CD4-positive, alpha-beta T cell (primary cell): Measurements from ENCODE around the gene RGS18. TPM values are rescaled to one million over a fixed set of nuclear protein-coding genes. Genes with fewer than 3 reads are reported as not detected.
"Not testable (repeated sequence)": the region's sequence is repeated elsewhere in the genome, so short reads cannot be mapped to it uniquely, and the experiment has no call there.

Experiments used
- ATAC-seq: fragments of 200-7000 bp; cut with Tn5 transposase; one replicate; pipeline ENCODE4 v1.10.0; 2022; ENCODE audit warnings: mild to moderate bottlenecking; ENCODE audit not compliant: poor library complexity
- CTCF ChIA-PET: fragments of 350-600 bp; sonication (Branson Sonifier 250); formaldehyde crosslinking; loops from one replicate; lab custom pipeline; 2021; ENCODE audit warnings: antibody characterized with exemption, inconsistent platforms; lab: Charles Lee
- POLR2A ChIA-PET: fragments of 350-600 bp; sonication (Branson Sonifier 250); formaldehyde crosslinking; loops from one replicate; lab custom pipeline; 2021; ENCODE audit warnings: antibody characterized with exemption, inconsistent platforms; lab: Charles Lee
- DNase-seq, 14 experiments: peaks; one replicate each; pipeline ENCODE4 v3.0.0-alpha.2; 2013 to 2020; ENCODE audit warnings: mixed read lengths in 2 of 14
- H3K27ac ChIP-seq, 2 donors: one replicate each; pipeline versions ENCODE4 v1.5.1 to v1.7.0; 2013; ENCODE audit warnings: low read length in 2 of 2, low read depth in 1 of 2, mild to moderate bottlenecking in 1 of 2
- H3K27me3 ChIP-seq, 2 experiments: 1 replicate in 1 of 2; 2 replicates in 1 of 2; pipeline versions ENCODE4 v1.6.1 to v1.7.0; 2013; ENCODE audit warnings: low read length in 2 of 2, control low read depth in 1 of 2, mild to moderate bottlenecking in 1 of 2, moderate library complexity in 1 of 2; ENCODE audit not compliant: insufficient read depth in 2 of 2, control insufficient read depth in 1 of 2
- H3K36me3 ChIP-seq: one replicate; pipeline ENCODE4 v1.6.1; 2013; ENCODE audit warnings: low read length, control low read depth; ENCODE audit not compliant: insufficient read depth
- H3K4me1 ChIP-seq: one replicate; pipeline ENCODE4 v1.6.1; 2013; ENCODE audit warnings: low read length, control low read depth; ENCODE audit not compliant: insufficient read depth
- H3K4me3 ChIP-seq: one replicate; pipeline ENCODE4 v1.5.1; 2013; ENCODE audit warnings: mild to moderate bottlenecking, low read length, moderate library complexity
- H3K9me3 ChIP-seq, 2 experiments: 1 replicate in 1 of 2; 2 replicates in 1 of 2; pipeline versions ENCODE4 v1.6.1 to v1.7.0; 2013; ENCODE audit warnings: low read length in 2 of 2, mild to moderate bottlenecking in 2 of 2, control low read depth in 1 of 2, moderate library complexity in 1 of 2; ENCODE audit not compliant: control insufficient read depth in 1 of 2, insufficient read depth in 1 of 2
- H3K27ac Mint-ChIP-seq: one replicate; pipeline ENCODE4 v1.8.0; 2020; ENCODE audit warnings: mixed read lengths
- H3K27me3 Mint-ChIP-seq: one replicate; pipeline ENCODE4 v1.8.0; 2021; ENCODE audit warnings: mixed read lengths
- H3K36me3 Mint-ChIP-seq: one replicate; pipeline ENCODE4 v1.8.0; 2021; ENCODE audit warnings: low read depth, mixed read lengths
- H3K4me1 Mint-ChIP-seq: one replicate; pipeline ENCODE4 v1.8.0; 2021; ENCODE audit warnings: low read depth, mixed read lengths
- H3K4me3 Mint-ChIP-seq: one replicate; pipeline ENCODE4 v1.8.0; 2020; ENCODE audit warnings: mild to moderate bottlenecking, mixed read lengths
- H3K9me3 Mint-ChIP-seq: one replicate; pipeline ENCODE4 v1.8.0; 2020; ENCODE audit warnings: mixed read lengths
- CTCF ChIP-seq: fragments of 200-600 bp; IDR thresholded peaks from one replicate; pipeline ENCODE4 v1.8.0; 2022; ENCODE audit warnings: antibody characterized with exemption, mild to moderate bottlenecking
- intact Hi-C, 2 experiments: fragments of 100-400 bp; cut with DNase I in 1 of 2; cut with micrococcal nuclease in 1 of 2; formaldehyde crosslinking; loops; one replicate each; pipeline versions ENCODE4 v1.15.1 to v1.9.0; 2023 to 2025; cut with DNase I, micrococcal nuclease
- total RNA-seq, 174 experiments: library from RNA in 2 of 174; stranded (reverse) in 2 of 174; gene quantifications; one replicate each; pipeline ENCODE4 v1.2.3 and lab custom pipeline; 2021 to 2026

Gene RGS18
- total RNA-seq, 2 experiments from 2014 or later = 0.22 to 0.95 TPM

GRCh38 chr1:192123212-192123611, 35.0 kb upstream of the RGS18 start:
- no peak overlapping the region for H3K4me3 Mint-ChIP-seq
- DNase-seq = no peak

DNA sequence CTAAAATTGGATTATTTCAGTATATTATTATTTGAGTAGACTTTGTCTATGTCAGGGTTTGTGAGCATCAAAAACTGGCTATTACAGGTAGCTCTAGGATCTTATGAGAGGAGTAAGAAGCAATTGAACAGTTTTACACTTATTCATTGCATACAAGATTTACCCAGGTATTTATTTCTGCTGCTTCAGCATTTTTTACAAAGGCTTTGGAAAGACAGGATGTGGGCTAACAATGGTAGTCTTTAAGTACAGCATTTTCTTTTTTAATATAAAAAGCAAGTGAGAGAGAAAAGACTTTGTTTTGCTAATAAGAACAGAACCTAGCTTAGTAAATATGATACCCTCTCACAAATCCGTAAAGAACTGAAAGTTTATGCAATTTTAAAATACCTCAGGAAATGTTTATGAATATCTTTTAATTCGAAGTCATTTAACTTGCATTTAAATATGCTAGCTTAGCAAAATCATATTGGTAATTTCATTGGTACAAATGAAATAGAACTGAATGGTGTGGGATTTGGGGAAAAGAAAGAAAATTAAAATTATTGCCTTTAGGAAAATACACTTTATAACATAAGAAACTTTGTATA, 32.1 kb upstream of the RGS18 start:
- no peaks in the 10 kb centered on the region for H3K4me1 ChIP-seq
- Mint-ChIP-seq H3K36me3 (no peaks in the 10 kb centered on the region), H3K4me3 (no peak overlapping the region), H3K4me1 (no peaks in the 10 kb centered on the region), H3K9me3 (no peaks in the 10 kb centered on the region), H3K27ac (no peak overlapping the region), H3K27me3 (no peaks in the 10 kb centered on the region)
- no peak for DNase-seq
- H3K27ac ChIP-seq = no peak overlapping the region
- ChIA-PET POLR2A (no interaction called here), CTCF (no interaction called here)
- intact Hi-C loops = no loop called here
- no peaks in the 10 kb centered on the region for H3K27me3 ChIP-seq
- H3K4me3 ChIP-seq = no peak overlapping the region
- no peaks in the 10 kb centered on the region for H3K9me3 ChIP-seq
- H3K36me3 ChIP-seq = no peaks in the 10 kb centered on the region
- no peak for TF ChIP-seq CTCF
- ATAC-seq = no peak

More at GRCh38 chr1:192123212-192123611, 35.0 kb upstream of the RGS18 start:
- Histone ChIP-seq H3K9me3 (no peaks in the 10 kb centered on the region), H3K27me3 (no peaks in the 10 kb centered on the region), H3K36me3 (no peaks in the 10 kb centered on the region), H3K27ac (no peak overlapping the region), H3K4me3 (no peak overlapping the region), H3K4me1 (no peaks in the 10 kb centered on the region)
- intact Hi-C loops = no loop called here
- Mint-ChIP-seq H3K27me3 (no peaks in the 10 kb centered on the region), H3K36me3 (no peaks in the 10 kb centered on the region), H3K9me3 (peaks cover 2% of the 10 kb centered on the region), H3K27ac (no peak overlapping the region), H3K4me1 (no peaks in the 10 kb centered on the region)
- no peak for TF ChIP-seq CTCF
- ChIA-PET POLR2A (no interaction called here), CTCF (no interaction called here)
- no peak for ATAC-seq

DNA sequence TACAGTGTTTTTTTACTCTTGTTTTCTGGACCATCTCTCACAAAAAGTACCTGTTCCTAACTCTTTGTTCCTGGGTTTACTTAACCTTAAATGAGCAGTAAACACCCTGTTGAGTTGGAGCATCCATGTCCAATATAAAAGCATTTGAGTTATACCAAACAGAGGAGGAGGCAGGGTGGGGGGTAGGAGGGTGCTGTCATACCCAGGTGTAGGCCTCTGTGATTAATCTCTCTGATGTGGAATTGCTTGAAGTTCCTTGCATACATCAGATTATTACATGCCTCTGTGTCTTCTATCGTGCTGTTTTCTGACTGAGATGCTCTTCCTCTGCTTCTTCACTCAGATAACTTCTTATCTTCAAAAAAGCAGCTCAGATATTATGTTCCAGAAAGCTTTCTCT, 28.1 kb upstream of the RGS18 start:
- H3K9me3 ChIP-seq = no peaks in the 10 kb centered on the region
- no peak for ATAC-seq
- no peak overlapping the region for H3K4me3 ChIP-seq
- H3K36me3 ChIP-seq = no peaks in the 10 kb centered on the region
- H3K27ac ChIP-seq = no peak overlapping the region
- Mint-ChIP-seq H3K4me3 (no peak overlapping the region), H3K27me3 (no peaks in the 10 kb centered on the region), H3K27ac (no peak overlapping the region), H3K36me3 (no peaks in the 10 kb centered on the region), H3K9me3 (no peaks in the 10 kb centered on the region), H3K4me1 (no peaks in the 10 kb centered on the region)
- intact Hi-C loops = no loop called here
- ChIA-PET CTCF (no interaction called here), POLR2A (no interaction called here)
- no peak for TF ChIP-seq CTCF
- no peaks in the 10 kb centered on the region for H3K4me1 ChIP-seq
- DNase-seq = no peak
- no peaks in the 10 kb centered on the region for H3K27me3 ChIP-seq

DNA sequence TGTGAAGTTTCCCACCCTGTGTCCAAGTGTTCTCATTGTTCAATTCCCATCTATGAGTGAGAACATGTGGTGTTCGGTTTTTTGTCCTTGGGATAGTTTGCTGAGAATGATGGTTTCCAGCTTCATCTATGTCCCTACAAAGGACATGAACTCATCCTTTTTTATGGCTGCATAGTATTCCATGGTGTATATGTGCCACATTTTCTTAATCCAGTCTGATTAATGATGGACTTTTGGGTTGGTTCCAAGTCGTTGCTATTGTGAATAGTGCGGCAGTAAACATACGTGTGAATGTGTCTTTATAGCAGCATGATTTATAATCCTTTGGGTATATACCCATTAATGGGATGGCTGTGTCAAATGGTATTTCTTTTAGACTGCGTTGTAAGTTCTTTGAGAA, 27.4 kb upstream of the RGS18 start:
- H3K4me3 ChIP-seq, H3K27me3 ChIP-seq, H3K9me3 ChIP-seq, H3K36me3 Mint-ChIP-seq, CTCF ChIA-PET, H3K27me3 Mint-ChIP-seq, H3K27ac Mint-ChIP-seq, H3K27ac ChIP-seq, ATAC-seq, H3K4me1 Mint-ChIP-seq, H3K36me3 ChIP-seq, H3K4me3 Mint-ChIP-seq, H3K4me1 ChIP-seq, H3K9me3 Mint-ChIP-seq, POLR2A ChIA-PET, DNase-seq, intact Hi-C loops: not testable (repeated sequence)
